NCI-H345 treated with DMSO at 0.1 percent for 48 hours (cell line): Measurements from ENCODE around the gene CREB3L2.

ENCODE experiments used
- DNase-seq: peaks from one replicate; lab custom pipeline; 2025; ENCODE audit not compliant: unreplicated experiment; lab: John Stamatoyannopoulos, UW

CREB3L2 gene

GRCh38 chr7:137878333-137878961, 123.4 kb downstream of the CREB3L2 start:
- DNase-seq = no peak

- DNase-seq = no peak
Measured at GRCh38 chr7:137877027-137877675, 124.7 kb downstream of the CREB3L2 start.

GRCh38 chr7:137875746-137876145, 126.1 kb downstream of the CREB3L2 start:
- no peak for DNase-seq

- DNase-seq = no peak
Measured at GRCh38 chr7:137873979-137874777, 127.7 kb downstream of the CREB3L2 start.

GRCh38 chr7:137873524-137873923, 128.4 kb downstream of the CREB3L2 start:
- no peak for DNase-seq

- no peak for DNase-seq
Measured at GRCh38 chr7:137871170-137871915, 130.5 kb downstream of the CREB3L2 start.

- no peak for DNase-seq
Measured at GRCh38 chr7:137870684-137871083, 131.2 kb downstream of the CREB3L2 start.

GRCh38 chr7:137870078-137870477, 131.8 kb downstream of the CREB3L2 start:
- DNase-seq = no peak

GRCh38 chr7:137869260-137869659, 132.6 kb downstream of the CREB3L2 start:
- no peak for DNase-seq

- DNase-seq = no peak
Measured at GRCh38 chr7:137867289-137867688, 134.6 kb downstream of the CREB3L2 start.

- DNase-seq = no peak
Measured at GRCh38 chr7:137865764-137866163, 136.1 kb downstream of the CREB3L2 start.

GRCh38 chr7:137862964-137863363, 138.9 kb downstream of the CREB3L2 start:
- DNase-seq = no peak

- DNase-seq = no peak
Measured at GRCh38 chr7:137862358-137862757, 139.5 kb downstream of the CREB3L2 start.

GRCh38 chr7:137860542-137860941, 141.3 kb downstream of the CREB3L2 start:
- DNase-seq = no peak

- no peak for DNase-seq
Measured at GRCh38 chr7:137853053-137853452, 148.8 kb downstream of the CREB3L2 start.

GRCh38 chr7:137852108-137852507, 149.8 kb downstream of the CREB3L2 start:
- no peak for DNase-seq

- DNase-seq = no peak
Measured at GRCh38 chr7:137850972-137851945, 150.6 kb downstream of the CREB3L2 start.

GRCh38 chr7:137850571-137850970, 151.3 kb downstream of the CREB3L2 start:
- DNase-seq = no peak

GRCh38 chr7:137848095-137848494, 153.8 kb downstream of the CREB3L2 start:
- DNase-seq = no peak

GRCh38 chr7:137847568-137848050, 154.3 kb downstream of the CREB3L2 start:
- DNase-seq = no peak
